ENCODE data around the gene RFFL. TPM values are rescaled to one million over a fixed set of nuclear protein-coding genes. Genes with fewer than 3 reads are reported as not detected.

RFFL gene
- total and polyA plus RNA-seq, 8 donors = 3.6 to 24.4 (median 16.7) TPM

- DNase-seq (no peak), FAIRE-seq (no peak), ATAC-seq (no peak)
- 91 to 92% methylated on average over 10 of the region's 10 CpGs for WGBS, 2 donors
- Histone ChIP-seq H3K27ac (no peak overlapping the region), H3K4me1 (peaks cover 0 to 4% (median 0%) of the 10 kb centered on the region in 3 donors), H3K27me3 (no peaks in the 10 kb centered on the region), H3K36me3 (peaks cover 0 to 37% (median 0%) of the 10 kb centered on the region in 3 donors), H3K4me3 (no peak overlapping the region), H3K9me3 (no peaks in the 10 kb centered on the region)
- intact Hi-C loops (cut with DNase I) = no loop called here
- TF ChIP-seq CTCF (IDR thresholded peaks at IDR 0.05) = no peak
Observed at GRCh38 chr17:34989473-34989872, 74.0 kb downstream of the RFFL start.

GRCh38 chr17:34988644-34989043 is 74.9 kb downstream of the RFFL start:
- H3K36me3 ChIP-seq = peaks cover 0 to 31% (median 0%) of the 10 kb centered on the region in 3 donors
- no peaks in the 10 kb centered on the region for H3K9me3 ChIP-seq
- intact Hi-C loops (cut with DNase I) = no loop called here
- FAIRE-seq (no peak), ATAC-seq (no peak), DNase-seq (no peak)
- no peak overlapping the region for H3K4me3 ChIP-seq
- no peak overlapping the region for H3K27ac ChIP-seq
- H3K27me3 ChIP-seq = no peaks in the 10 kb centered on the region
- H3K4me1 ChIP-seq = peaks cover 0 to 4% (median 0%) of the 10 kb centered on the region in 3 donors
- TF ChIP-seq CTCF (IDR thresholded peaks at IDR 0.05) = no peak
- 89 to 94% methylated on average over 2 of the region's 2 CpGs for WGBS, 2 donors

- TF ChIP-seq CTCF (IDR thresholded peaks at IDR 0.05) = no peak
- Histone ChIP-seq H3K27ac (no peak overlapping the region), H3K4me1 (peaks cover 0 to 4% (median under 1%) of the 10 kb centered on the region in 3 donors), H3K4me3 (no peak overlapping the region), H3K27me3 (no peaks in the 10 kb centered on the region), H3K9me3 (no peaks in the 10 kb centered on the region), H3K36me3 (peaks cover 0 to 31% (median 0%) of the 10 kb centered on the region in 3 donors)
- intact Hi-C loops (cut with DNase I) = no loop called here
- DNase-seq (no peak), FAIRE-seq (no peak), ATAC-seq (no peak)
- WGBS, 2 donors = 94 to 96% methylated on average over 2 of the region's 2 CpGs
Observed at GRCh38 chr17:34987232-34987631, 76.3 kb downstream of the RFFL start.

- peak overlapping the region; percentile 98 to 99 (median 98) for H3K27ac ChIP-seq
- WGBS, 2 donors = 5 to 6% methylated on average over 8 of the region's 8 CpGs
- TF ChIP-seq CTCF (IDR thresholded peaks at IDR 0.05) = no peak
- H3K27me3 ChIP-seq = no peaks in the 10 kb centered on the region
- peak overlapping the region; percentile 85 to 96 (median 91) for H3K4me3 ChIP-seq
- no peak for DNase-seq
- peaks cover 0 to 3% (median 0%) of the 10 kb centered on the region in 3 donors for H3K36me3 ChIP-seq
- H3K4me1 ChIP-seq = peaks cover 0 to 13% (median 0%) of the 10 kb centered on the region in 3 donors
- H3K9me3 ChIP-seq = no peaks in the 10 kb centered on the region
- peak in 2 of 4 donors; percentile 2 to 4 for ATAC-seq
- no peak for FAIRE-seq
- intact Hi-C loops (cut with DNase I) = no loop called here
Observed at GRCh38 chr17:34981538-34982241, 81.8 kb downstream of the RFFL start.
